D721Med (cell line): ENCODE results near the gene ANKRD22.

Experiments
- DNase-seq: peaks from one replicate; pipeline ENCODE4 v3.0.0; 2011; ENCODE audit warnings: low spot score; ENCODE audit not compliant: insufficient read length
- FAIRE-seq: peaks from 2 replicates; lab custom pipeline; 2011; peaks lifted over from hg19 to GRCh38; lab: Jason Lieb, UNC
- CTCF ChIP-seq: IDR thresholded peaks from 2 replicates; pipeline ENCODE4 v1.5.1; 2012; ENCODE audit warnings: mild to moderate bottlenecking, control low read depth; ENCODE audit not compliant: insufficient read depth; ENCODE audit errors: missing control alignments

Gene ANKRD22

GRCh38 chr10:88783724-88784123 is 67.9 kb downstream of the ANKRD22 start:
- no peak for TF ChIP-seq CTCF
- FAIRE-seq (no peak), DNase-seq (no peak)

GRCh38 chr10:88782222-88782621 is 69.4 kb downstream of the ANKRD22 start:
- no peak for FAIRE-seq
- DNase-seq, result no peak
- no peak for TF ChIP-seq CTCF

- no peak for TF ChIP-seq CTCF
- DNase-seq, result no peak
- FAIRE-seq, result no peak
Measured at GRCh38 chr10:88781206-88781605, 70.4 kb downstream of the ANKRD22 start.
